RWPE1 (cell line): ENCODE data around the gene OSBPL10.

Experiments
- CTCF ChIA-PET: fragments of 350-600 bp; sonication (Branson Sonifier 250); formaldehyde crosslinking; extraction: SDS; loops from one replicate; lab custom pipeline; 2021; lab: Yijun Ruan, JAX
- POLR2A ChIA-PET: fragments of 400-600 bp; formaldehyde crosslinking; extraction: SDS; loops from one replicate; lab custom pipeline; 2020; ENCODE audit warnings: antibody characterized with exemption; ENCODE audit not compliant: low non-redundant PET; lab: Yijun Ruan, JAX
- DNase-seq: peaks from one replicate; pipeline ENCODE4 v3.0.0; 2012; ENCODE audit warnings: low spot score
- H3K27ac ChIP-seq: fragments of 450-650 bp; 2 replicates; pipeline ENCODE4 v1.5.1; 2017
- TF ChIP-seq, protein P1 (sequence below): fragments of 450-650 bp; conservative IDR thresholded peaks from 2 replicates; pipeline ENCODE4 v1.5.1; 2017; ENCODE audit warnings: low read depth, mild to moderate bottlenecking

The OSBPL10 gene

DNA sequence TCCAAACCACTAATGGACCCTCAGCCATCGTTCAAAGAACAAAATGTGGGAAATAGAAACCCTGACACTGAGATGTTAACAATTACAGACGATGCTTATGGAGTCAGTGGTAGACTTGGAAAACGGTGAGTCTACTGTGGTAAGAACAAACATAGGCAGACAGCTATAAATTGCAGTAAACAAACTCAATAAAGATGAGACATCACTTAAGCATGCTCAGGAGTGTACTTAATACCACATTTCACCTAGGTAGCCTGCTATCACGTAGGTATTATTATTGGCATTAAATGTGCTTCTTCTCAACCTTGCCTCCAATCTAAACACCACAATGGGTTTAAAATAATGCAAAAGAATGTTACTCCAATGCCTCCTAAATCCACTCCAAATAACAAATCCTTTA is 2.5 kb downstream of the OSBPL10 start:
- DNase-seq, result no peak
- TF ChIP-seq, protein P1, sequence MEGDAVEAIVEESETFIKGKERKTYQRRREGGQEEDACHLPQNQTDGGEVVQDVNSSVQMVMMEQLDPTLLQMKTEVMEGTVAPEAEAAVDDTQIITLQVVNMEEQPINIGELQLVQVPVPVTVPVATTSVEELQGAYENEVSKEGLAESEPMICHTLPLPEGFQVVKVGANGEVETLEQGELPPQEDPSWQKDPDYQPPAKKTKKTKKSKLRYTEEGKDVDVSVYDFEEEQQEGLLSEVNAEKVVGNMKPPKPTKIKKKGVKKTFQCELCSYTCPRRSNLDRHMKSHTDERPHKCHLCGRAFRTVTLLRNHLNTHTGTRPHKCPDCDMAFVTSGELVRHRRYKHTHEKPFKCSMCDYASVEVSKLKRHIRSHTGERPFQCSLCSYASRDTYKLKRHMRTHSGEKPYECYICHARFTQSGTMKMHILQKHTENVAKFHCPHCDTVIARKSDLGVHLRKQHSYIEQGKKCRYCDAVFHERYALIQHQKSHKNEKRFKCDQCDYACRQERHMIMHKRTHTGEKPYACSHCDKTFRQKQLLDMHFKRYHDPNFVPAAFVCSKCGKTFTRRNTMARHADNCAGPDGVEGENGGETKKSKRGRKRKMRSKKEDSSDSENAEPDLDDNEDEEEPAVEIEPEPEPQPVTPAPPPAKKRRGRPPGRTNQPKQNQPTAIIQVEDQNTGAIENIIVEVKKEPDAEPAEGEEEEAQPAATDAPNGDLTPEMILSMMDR, result no peak
- POLR2A ChIA-PET, result no interaction called here
- CTCF ChIA-PET, result no interaction called here
- H3K27ac ChIP-seq, result no peak overlapping the region

DNA sequence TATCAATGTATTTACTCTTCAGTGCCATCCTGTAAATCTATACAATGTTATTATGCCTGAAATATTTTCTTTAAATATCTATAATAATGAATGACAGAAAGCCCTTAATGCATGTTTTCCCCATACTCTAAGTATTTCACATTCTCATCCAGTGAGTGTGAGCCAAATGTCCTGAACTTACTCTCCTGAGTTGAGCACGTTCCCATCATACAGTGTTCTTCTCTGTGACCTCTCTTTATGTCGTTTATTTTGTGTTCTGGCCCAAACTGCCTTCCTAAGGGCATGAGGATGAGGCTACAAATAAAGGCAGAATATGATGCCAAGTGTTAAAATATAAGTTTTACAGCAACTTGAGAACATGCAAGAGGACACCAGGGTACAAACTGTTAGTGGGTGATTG is 3.3 kb downstream of the OSBPL10 start:
- H3K27ac ChIP-seq, result no peak overlapping the region
- ChIA-PET CTCF (no interaction called here), POLR2A (no interaction called here)
- TF ChIP-seq, protein P1, result no peak
- no peak for DNase-seq

DNA sequence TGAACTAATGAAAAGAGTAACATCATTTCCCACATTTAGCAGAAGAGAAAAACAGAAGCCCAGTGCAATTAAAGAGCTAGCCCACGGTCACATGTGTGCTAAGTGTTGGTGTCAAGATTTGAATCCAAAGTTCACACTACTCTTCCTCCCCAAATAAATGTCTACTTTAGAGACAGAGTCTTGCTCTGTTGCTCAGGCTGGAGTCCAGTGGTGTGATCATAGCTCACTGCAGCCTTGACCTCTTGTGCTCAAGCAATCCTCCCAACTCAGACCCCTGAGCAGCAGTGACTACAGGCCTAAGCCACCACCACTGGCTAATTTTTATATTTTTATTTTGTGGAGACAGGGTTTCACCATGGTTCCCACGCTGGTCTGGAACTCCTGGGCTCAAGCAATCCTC is 4.8 kb downstream of the OSBPL10 start:
- ChIA-PET CTCF (no interaction called here), POLR2A (no interaction called here)
- H3K27ac ChIP-seq, result no peak overlapping the region
- TF ChIP-seq, protein P1, result no peak
- DNase-seq, result no peak

DNA sequence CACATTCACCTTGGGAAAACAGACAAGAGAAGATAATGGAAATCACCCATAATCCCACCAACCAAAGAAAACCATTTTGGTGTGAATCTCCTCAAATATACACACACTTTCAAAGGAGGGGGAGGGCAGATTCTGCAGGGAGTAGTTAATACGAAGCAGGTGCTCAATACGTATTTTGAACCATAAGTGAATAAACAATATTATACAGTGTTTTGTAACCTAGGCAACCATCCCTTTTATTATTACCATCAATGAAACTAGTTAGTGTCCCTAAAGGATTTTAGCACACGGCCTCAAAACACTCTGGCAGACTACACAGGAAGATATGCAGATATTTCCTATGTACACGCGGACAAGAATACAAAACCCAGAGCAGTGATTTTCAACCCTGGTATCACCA is 6.1 kb downstream of the OSBPL10 start:
- no peak overlapping the region for H3K27ac ChIP-seq
- DNase-seq, result no peak
- CTCF ChIA-PET, result no interaction called here
- TF ChIP-seq, protein P1, result no peak
- POLR2A ChIA-PET, result no interaction called here

DNA sequence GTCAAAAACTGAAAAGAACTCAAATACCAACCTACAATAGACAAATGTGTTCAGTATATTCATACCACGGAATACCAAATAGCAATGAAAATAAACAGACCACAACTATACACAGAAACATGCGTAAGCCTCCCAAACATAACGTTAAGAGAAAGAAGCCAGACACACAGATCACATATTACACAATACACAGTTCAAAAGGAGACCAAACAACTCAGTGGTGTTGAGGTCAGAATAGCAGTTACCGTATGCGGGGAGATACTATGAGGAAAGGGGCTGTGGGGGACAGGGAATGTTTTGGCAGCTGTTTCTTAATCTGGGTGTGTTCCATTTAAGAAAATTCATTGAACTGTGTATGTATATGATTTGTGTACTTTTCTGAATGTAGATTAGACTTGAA is 6.6 kb downstream of the OSBPL10 start:
- no peak overlapping the region for H3K27ac ChIP-seq
- DNase-seq, result no peak
- TF ChIP-seq, protein P1, result no peak
- ChIA-PET CTCF (no interaction called here), POLR2A (no interaction called here)

DNA sequence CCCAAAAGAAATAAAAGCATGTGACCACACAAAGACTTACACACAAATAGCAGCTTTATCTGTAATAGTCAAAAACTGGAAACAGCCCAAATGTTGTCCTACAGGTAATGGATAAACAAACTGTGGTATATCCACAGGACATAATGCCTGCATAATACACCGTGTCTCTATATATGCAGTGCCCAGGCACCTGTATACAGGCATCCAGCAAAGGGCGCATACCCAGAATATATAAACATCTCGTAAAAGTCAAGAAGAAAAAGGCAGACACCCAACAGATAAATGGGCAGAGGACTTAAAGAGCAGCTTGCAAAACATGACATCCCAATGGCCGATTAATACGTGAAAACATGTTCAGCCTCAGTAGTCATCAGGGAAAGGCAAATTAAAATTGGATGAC is 7.2 kb downstream of the OSBPL10 start:
- ChIA-PET CTCF (no interaction called here), POLR2A (no interaction called here)
- TF ChIP-seq, protein P1, result no peak
- no peak overlapping the region for H3K27ac ChIP-seq
- no peak for DNase-seq

DNA sequence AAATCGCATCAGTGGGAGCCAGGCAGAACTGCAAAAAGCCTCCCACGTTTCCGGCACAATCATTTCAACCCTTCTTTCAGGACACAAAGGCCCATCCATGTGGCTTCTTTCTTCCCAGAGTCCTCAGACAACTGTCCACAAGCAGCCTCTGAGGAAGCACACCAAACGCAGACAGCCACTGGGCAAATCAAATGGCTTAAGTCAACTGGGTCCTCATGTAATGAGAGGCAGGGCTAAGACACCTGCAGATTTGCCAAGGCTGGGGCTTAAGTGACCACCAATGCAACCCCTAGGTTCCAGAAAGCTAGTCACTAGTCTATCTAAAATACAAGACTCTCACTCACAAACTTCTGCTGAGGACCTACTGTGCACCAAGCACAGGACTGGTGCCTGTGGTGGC is 8.0 kb downstream of the OSBPL10 start:
- POLR2A ChIA-PET, result no interaction called here
- TF ChIP-seq, protein P1, result no peak
- no peak for DNase-seq
- H3K27ac ChIP-seq, result peak overlapping the region; percentile 40
- CTCF ChIA-PET, result no interaction called here
